Gastrocnemius medialis (tissue), 4 donors: ENCODE measurements around the gene AASS.

ENCODE experiments used
- POLR2A ChIP-seq, 2 donors: fragments of 450-650 bp; IDR thresholded peaks; one replicate each; pipeline ENCODE4 v1.6.1; 2017; ENCODE audit warnings: antibody characterized with exemption in 2 of 2, mild to moderate bottlenecking in 2 of 2, moderate library complexity in 2 of 2
- TF ChIP-seq, protein P1 (sequence below), 5 experiments: fragments of 450-650 bp in 3 of 5; fragments of 200-600 bp in 2 of 5; sonication (generic) in 2 of 5; IDR thresholded peaks in 4 of 5; conservative IDR thresholded peaks in 1 of 5; 1 replicate in 4 of 5; 2 replicates in 1 of 5; pipeline ENCODE4 v1.5.1; 2016 to 2019; ENCODE audit warnings: antibody characterized with exemption in 5 of 5, mild to moderate bottlenecking in 3 of 5, moderate library complexity in 3 of 5

DNA sequence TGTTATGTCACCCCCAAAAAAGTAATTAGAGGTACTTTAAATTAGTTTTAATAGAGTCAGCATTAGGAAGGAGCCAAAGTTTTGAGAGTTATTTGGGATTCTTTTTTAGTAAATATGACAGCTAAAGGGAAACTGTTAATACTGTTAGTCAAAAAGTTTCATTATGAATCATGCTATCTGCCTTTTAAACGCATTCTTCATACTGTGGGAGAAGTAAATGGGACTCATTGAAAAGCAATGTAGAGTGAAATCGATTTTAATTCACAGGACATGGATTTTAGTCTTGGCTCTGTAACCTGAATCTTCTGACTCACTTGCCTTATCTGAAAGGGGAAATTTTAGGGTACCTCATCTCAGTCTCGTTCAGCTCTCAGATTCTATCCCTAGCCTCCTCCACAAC is 105.1 kb downstream of the AASS start:
- no peak for TF ChIP-seq POLR2A (IDR thresholded peaks at IDR 0.05)
- TF ChIP-seq, protein P1, sequence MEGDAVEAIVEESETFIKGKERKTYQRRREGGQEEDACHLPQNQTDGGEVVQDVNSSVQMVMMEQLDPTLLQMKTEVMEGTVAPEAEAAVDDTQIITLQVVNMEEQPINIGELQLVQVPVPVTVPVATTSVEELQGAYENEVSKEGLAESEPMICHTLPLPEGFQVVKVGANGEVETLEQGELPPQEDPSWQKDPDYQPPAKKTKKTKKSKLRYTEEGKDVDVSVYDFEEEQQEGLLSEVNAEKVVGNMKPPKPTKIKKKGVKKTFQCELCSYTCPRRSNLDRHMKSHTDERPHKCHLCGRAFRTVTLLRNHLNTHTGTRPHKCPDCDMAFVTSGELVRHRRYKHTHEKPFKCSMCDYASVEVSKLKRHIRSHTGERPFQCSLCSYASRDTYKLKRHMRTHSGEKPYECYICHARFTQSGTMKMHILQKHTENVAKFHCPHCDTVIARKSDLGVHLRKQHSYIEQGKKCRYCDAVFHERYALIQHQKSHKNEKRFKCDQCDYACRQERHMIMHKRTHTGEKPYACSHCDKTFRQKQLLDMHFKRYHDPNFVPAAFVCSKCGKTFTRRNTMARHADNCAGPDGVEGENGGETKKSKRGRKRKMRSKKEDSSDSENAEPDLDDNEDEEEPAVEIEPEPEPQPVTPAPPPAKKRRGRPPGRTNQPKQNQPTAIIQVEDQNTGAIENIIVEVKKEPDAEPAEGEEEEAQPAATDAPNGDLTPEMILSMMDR (IDR thresholded peaks at IDR 0.05 in 4 of 5, conservative IDR thresholded peaks at IDR 0.05 in 1 of 5): no peak
